GM12891 (cell line): Measurements from ENCODE around the gene PRKRIP1.

Experiments
- POLR2A ChIP-seq: IDR thresholded peaks from 2 replicates; pipeline ENCODE4 v1.6.1; 2011; ENCODE audit warnings: low read depth, low read length, control low read depth
- POLR2AphosphoS5 ChIP-seq: IDR thresholded peaks from 2 replicates; pipeline ENCODE4 v1.6.1; 2011; ENCODE audit warnings: low read depth, low read length, control low read depth

DNA sequence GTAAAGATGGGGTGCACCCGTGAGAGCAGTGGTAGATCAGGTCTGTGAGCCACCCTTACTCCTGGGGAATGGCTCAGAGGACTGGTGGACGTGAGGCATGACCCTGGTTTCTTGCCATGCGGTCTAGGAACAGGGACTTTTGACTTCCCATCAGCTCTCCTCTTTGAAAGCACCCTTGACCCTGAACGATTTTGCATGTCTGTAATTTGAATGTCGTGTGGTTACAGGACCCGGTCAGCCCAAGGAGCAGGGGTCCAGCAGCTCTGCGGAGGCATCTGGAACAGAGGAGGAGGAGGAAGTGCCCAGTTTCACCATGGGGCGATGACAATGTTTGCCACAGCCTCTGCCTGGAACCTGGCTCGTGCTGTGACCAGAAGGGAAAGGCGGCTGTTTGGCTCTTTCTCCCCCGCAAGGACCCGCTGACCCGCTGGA, 28.6 kb downstream of the PRKRIP1 start:
- no peak; the same call in 1 of the 2 replicates for TF ChIP-seq POLR2A
- TF ChIP-seq POLR2AphosphoS5 = no peak
